Measurements from ENCODE around the gene STK32B.

The STK32B gene

DNA sequence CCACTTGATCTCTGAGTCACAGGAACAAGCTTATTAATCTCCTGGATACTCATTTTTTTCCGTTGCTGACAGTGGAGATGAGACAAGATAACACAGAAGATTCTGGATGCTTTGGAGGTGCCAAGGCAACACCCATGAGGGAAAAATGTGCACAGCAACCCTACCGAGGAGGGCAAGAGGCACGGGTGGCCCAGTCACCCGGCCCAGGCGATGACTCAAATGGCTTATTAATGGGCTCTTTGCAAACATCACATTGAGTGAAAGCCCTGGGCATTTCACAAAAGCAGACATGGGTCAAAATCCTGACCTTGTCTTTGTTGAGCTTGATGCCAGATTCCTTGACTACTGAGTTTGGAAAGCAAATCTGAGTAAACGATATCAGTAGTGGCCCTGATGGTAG lies 315.1 kb downstream of the STK32B start:
- DNase-seq: no peak

DNA sequence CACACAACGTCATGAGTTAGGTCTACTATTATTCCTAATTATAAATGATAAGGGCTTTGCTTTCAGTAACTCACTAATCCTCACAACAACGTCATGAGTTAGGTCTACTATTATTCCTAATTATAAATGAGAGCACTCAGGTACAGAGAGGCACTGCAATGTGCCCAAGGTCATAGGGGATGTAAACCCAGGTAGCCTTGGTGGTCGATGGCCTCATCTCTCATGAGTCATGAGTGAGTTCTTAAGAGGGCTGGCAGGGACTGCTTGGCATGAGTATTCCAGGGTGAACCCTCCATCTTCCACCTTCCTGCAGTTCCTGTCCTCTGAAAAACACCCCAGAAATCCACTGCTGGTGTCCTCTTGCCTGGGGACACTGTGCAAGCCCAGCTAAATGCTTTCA lies 317.1 kb downstream of the STK32B start:
- no peak for DNase-seq

DNA sequence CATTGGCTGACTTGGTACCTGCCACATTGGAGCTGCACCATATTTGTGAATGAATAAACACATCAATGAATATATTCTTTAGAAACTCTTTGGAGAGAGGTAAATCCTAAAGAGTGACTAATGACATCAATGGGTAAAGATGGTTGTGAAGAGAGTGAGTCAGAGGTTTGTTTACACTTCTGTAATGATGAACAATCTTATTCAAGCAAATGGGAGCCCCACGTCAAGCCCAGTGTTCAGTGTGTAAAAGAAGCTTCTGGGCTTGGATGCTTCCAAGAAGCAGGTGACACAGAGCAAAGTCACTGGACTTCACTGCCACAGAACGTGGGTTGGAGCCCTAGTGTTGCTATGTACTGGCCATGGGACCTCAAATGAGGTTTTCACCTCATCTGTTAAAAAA lies 319.0 kb downstream of the STK32B start:
- DNase-seq: no peak

DNA sequence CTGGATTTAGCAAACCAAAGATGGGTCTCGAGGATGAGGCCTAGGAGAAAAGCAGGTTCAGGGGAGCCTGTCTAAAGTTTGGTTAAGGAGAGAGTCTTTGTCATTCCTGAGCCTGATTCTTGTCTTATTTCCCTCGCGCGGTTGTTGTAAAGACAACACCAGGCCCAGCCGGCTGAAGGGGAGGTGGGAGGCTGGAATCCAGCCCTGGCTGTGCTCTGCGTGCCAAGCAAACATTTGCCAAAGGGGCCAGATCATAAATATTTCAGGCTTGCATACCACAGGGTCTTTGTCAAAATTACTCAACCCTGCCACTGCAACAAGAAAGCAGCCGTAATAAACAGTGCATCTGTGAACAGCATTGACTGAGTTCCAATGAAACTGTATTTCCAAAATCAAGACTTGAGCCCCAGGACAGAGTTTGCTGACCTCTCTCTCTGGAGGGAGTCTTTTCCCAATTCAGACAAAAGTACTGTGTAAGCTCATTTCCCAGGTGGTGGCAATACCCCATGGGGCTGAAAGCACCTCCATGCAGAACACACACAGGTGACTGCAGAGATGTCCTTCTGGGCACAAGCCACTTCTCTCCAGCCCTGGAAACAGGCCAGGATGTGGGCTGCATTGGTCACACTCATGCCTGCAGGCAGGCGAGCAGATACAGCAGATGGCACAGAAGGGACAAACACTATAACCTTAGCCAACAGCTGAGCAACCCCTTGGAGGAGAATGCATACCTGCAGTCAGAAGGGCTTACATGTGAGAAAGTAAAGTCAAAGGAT lies 320.3 kb downstream of the STK32B start:
- DNase-seq: peak in 2 of 14 donors; percentile 4 to 55

DNA sequence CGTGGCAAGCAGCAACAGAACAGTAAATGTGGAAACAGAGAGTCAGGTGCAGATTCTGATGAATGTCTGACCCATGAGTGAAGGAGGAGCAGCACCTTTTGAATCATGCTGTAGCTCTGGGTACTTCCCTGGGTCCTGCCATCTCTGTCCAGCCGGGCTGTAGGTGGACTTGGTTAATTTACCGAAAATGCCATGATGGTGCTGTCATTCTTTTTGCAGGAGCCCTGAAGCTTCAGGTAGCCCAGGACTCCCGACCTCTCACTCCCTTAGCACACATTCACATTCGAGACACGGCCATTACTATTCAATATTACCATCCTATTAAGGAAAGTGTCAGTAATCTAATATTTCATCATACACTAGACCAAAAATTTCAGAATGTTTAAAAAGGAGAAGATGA lies 320.9 kb downstream of the STK32B start:
- DNase-seq: no peak

DNA sequence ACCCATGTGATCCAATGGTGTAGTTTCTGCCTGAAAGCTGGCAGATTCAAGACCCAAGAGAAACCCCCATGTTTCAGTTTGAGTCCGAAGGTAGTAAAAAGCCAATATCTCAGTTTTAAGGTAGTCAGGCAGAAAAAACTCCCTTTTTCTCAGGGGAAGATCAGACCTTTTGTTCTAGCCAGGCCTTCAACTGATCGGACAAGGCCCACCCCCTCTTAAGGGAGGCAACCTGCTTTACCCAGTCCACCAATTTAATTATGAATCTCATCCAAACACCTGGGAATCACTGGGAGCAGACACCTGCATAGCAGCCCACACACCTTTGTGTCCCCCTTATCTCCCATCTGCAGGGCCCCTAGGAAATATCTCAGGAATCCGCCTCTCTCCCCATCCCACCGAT lies 322.0 kb downstream of the STK32B start:
- no peak for DNase-seq

DNA sequence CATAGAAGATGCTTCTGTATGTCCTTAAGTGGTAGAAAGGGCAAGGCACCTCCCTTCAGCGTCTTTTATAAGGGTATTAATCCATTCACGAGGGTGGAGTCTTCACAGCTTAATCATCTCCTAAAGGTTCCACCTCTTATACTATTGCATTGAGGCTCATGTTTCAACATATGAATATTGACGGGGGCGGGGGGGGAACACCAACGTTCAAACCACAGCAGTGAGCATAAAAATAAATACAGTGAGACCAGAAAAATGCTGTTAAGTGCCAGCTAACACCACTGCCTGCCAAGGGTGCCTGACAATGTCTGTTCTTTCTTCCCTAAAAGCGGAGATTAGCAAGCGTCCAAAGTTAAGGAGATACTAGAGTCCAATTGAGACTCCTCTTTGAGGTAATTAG lies 323.3 kb downstream of the STK32B start:
- no peak for DNase-seq

DNA sequence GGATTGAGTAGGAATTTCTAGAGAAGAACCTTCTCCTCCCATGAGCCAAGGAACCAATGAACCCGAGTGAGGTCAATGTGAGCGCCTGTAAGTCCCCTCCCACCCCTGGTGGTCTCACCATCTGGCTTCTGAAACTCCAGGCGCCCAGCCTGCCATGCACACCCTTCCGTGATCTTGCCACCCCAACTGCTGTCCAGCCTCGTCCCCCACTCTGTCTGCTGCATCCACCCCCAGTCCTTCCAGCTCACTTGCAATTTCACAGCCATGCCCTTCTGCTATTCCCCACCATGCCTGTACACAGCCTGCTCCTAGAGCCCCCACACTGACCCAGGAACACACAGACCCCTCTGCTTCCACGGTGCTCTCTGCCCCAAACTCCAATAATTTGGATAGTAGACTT lies 323.7 kb downstream of the STK32B start:
- DNase-seq: no peak

DNA sequence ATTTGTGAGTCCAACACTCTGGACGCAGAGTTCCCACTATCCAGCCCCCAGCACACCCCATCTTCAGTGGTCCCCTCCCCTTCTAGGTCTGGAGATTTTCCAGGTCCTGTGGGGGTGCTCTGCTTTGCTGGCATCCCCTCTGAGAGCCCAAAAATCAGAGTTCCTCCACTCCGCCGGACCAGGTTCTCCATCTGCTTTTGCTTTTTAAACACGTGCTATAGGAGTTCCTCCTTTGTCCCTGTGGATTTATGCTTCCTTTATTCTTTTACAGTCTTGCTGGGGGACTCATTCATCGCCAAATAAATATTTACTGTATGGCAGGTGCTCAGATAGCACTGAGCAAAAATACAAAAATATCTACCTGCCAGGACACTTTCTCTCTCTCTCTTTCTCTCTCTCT lies 324.7 kb downstream of the STK32B start:
- no peak for DNase-seq

DNA sequence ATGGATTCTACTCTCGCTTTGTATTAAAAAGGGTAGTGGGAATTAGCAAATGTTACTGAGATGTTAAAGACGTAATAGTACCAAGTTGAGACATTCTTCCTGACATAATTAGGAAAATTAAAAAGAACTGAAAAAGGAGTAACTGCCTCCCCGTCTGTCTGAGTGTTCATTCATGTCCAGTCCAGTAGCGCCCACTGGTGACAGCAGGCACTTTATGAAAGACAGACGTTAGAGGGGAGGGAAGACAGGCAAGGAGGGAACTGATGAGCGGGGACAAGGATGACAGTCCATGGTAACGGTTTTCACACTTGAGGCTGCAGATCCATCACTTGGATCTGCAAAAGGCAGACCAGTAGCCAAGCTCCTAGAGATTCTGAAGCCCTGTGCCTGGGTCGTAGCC lies 326.7 kb downstream of the STK32B start:
- DNase-seq: no peak

DNA sequence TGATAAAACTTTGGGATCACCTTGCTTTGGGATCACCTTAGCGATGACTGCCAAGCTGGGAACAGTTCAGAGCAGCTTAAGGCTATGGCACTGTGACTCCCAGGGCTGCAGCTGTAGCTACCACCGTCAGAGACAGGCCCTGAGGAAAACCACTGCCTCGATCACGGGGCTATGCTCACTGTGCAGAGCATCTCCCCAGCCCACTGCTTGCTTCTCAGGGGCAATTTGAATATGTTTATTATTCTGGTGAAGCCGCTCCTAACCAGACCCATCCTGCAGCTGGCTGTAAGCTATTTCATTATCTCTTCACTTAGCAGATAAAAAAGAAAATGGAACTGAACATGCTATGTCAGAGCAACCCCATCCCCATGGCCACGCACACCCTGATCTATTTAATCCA lies 328.6 kb downstream of the STK32B start:
- DNase-seq: no peak

DNA sequence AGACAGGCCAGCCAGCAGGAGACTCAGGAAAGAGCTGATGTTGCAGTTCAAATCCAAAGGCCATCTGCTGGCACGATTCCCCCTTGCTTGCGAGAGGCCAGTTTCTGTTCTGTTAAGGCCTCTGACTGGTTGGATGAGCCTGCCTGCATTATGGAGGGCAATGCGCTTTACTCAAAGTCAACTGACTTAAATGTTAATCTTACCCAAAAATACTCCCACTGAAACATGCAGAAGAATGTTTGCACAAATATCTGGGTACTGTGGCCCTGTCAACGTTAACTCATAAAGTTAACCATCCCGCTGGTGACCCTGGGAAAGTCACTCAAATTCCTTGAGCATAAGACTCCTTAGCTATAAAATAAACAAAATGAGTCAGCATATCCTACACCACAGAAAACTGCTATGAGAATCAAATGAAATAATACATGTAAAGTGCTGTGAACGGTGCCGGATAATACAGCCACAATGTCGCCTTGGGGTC lies 330.7 kb downstream of the STK32B start:
- DNase-seq: no peak

DNA sequence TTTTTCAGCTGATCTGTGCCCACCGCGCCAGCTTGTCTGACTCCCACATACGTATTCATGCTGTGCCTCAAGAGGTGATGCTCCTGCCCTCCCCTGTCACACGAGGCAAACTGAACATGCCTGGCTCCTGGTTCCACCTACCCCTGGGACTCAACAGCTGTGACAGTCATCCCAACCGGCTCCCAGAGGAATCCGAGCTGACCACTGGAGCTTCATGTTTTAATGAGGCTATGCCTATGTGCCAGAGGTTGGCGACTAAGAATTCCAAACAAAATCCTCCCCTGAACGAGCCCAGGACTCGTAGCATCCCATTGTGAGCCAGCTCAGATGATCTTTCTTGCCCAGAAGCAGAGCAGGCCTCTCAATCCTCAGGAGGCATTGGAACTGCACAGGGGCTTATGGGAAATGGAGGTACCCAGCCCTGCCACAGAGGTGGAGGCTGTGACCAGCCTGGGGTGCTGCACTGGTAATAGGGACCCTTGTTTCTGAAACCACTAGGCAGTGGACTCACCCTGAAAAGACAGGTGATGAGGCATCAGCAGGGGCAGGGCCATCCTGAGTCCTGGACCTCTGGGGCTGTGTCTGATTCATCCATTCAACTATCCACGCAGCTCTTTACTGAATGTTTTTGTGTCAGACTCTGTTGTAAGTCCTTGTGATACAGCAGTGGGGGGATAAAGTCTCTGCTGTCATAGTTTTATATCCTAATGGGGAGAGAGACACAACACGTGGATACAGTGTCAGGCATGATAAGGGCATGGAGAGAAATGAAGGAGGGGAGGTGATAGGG lies 332.1 kb downstream of the STK32B start:
- no peak for DNase-seq

DNA sequence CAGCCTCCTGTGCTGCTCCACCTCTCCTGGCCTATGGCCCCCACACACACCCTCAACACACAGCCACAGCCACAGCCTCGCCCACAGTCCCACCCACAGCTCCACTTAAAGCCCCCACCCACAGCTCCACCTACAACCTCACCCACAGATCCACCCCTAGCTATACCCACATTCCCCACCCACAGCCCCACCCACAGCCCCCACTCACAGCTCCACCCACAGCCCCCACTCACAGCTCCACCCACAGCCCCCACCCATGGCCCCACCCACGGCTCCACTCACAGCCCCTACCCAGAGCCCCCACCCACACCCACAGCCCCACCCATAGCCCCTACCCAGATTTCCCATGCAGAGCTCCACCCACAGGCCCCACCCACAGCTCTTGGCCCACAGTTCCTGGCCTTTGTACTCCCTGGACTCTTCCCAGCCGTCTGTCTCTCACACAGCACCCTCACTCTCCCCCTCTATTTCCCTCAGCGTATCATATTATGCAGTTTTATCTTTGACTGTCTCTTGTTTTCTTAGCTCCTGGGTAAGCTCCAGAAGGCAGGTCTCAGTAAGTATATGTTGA lies 334.5 kb downstream of the STK32B start:
- no peak for DNase-seq

DNA sequence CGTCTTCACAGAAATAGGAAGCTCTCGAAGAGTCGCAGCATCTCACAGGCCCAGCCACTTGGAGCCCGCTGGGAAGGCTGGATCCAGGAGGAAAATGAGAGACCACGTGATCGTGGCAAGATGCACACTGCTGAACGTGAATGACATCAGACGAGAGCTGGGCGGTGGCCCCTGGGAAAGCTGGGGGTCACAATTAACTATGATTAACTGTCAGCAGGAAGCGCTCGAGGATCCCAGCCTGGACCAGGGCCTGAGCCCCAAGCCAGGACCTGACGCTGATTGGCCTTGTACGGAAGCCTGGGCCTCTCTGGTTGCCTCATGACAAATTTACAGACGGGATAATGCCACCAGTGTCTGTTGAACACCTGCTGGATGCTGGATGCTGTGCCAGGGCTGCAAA lies 335.6 kb downstream of the STK32B start:
- DNase-seq: no peak

DNA sequence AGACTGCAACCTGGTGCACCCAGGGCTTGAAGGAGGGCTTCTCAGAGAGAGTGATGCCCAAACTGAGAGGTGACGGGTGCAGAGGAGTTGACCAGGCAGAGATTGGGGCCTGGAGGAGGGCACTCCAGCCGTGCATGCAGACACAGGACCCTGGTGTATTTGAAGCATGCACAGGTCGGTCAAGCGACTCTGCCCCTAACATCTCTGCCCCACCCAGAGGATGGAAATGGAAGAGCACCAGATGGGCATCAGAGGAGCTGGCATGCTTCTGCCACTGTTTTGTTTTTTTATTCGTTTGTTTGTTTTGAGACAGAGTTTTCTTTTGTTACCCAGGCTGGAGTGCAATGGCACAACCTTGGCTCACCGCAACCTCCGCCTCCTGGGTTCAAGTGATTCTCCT lies 336.2 kb downstream of the STK32B start:
- no peak for DNase-seq

DNA sequence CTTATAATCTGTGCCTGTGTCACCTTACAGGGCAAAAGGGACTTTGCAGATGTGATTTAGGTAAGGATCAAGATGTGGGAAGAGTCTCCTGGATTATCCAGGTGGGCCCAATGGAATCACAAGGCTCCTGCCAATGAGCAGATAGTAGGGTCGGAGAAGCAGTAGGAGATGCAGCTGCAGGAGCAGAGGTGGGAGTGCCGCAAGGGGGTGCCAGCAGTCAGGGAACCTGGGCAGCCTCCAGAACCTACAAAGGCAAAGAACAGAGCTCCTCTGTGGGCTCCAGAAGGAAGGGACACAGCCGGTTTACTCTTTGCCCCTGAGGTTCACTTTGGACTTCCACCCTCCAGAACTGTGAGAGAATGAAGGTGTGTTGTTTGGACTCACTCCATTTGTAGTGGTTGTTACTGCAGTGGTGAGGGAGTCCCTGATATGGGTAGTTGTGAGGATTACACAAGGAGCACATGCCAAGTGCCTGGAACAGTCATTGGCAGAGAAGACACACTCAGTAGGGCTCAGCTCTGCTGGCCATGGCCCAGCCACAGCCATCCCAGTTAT lies 338.6 kb downstream of the STK32B start:
- DNase-seq: no peak

DNA sequence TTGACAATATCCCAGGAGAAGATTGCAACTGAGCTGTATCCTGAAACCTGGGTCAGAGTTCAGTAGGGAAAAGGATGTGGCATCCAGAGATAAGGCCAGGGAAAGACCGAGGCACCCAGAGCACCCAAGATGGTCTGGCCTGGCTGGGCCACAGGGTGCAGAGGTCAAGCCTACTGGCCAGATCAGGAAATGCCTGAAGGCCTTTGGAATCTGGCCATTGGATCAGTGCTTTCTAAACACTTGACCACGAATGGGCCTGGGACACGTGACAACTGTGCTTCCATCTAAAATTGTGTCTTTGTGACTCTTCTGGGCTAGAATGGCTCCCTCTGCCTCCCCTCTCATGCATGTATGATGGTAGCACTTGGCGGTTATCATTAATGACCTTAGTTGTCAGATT lies 340.2 kb downstream of the STK32B start:
- no peak for DNase-seq

DNA sequence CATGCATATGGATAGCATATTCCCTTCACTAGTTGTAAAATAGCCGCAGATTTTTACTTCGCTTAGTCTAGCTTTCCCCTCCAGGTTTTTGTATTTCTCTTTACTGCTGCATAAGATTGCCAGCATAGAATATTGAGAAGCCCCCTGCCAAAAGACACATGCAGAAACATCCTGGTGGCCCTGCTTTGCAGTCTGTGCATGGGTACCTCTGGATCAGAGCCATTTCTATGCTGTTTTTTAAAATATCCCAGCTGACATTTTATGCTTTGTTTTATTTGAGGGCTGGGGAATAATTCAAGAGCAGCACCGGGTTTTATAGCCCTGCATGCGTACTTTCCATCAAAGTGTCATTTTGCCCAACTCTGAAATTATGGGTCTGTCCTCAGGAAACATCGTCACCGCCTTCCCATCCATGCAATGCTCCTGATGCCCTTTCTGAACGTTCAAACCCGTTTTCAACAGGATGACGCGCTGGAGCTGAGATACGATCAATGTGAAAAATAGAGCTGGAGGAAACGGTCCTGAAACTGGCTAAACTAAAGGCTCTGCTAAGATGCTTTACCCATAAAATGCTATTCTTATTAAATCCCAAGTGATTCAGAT lies 342.7 kb downstream of the STK32B start:
- no peak for DNase-seq

DNA sequence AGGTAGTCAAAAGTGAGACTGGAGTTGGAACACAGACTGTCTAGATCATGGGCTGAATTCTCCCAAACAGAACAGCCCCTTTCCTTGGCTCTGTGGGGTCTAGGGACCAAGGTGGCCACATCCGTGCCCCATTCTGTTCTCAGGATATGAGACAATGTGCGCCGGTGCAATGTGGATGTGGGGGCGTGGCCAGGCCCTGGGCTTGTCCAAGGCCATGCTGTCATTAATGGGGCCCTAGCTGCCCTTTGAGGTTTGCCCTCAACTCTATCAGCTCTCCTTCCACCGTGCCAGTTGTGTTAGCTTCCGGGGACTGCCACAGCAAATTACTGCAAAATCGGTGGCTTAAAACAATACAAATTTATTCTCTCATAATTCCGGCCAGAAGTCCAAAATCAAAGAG lies 344.5 kb downstream of the STK32B start:
- DNase-seq: no peak

DNA sequence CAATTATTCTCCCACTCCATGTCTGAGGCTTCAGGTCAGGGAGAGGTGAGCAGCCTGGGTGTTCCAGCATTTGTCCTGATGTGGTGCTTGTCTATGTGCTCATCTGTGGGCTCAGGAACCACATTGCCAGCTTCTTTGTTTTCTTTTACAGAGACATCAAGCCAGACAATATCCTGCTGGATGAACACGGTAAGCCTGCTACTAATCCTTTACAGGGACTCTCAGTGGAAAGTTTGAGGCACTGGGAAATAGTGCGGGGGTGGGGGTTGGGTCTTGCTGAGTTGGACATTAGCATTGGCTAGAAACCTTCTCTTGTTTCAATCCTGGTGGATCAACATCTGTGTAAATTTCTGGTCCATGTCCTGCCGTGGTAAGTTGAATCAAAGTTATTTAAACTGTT lies 346.8 kb downstream of the STK32B start:
- DNase-seq: no peak

DNA sequence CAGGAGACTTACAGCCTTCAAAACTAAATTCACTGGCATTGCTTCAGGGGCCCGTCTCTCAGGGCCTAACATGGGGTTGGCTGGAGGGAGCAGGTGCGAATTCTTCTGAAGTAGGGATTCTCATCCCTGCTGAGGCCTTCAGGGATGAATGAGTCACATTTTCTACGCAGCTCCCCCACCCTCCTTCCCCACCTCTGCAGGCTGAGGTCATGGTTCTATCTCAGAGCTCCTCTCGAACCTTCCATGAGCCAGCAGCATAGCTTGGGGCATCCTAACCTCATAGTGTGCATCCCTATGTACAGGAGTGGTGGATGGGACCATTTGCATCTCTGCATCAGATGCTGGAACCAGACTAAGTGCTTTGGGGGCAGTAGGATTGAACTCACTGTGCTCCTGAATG lies 347.8 kb downstream of the STK32B start:
- DNase-seq: no peak
